Measurements from ENCODE around the gene GALNT18. TPM values are rescaled to one million over a fixed set of nuclear protein-coding genes. Genes with fewer than 3 reads are reported as not detected.

The GALNT18 gene
- total RNA-seq, 1 experiment from 2014 or later, result not detected

DNA sequence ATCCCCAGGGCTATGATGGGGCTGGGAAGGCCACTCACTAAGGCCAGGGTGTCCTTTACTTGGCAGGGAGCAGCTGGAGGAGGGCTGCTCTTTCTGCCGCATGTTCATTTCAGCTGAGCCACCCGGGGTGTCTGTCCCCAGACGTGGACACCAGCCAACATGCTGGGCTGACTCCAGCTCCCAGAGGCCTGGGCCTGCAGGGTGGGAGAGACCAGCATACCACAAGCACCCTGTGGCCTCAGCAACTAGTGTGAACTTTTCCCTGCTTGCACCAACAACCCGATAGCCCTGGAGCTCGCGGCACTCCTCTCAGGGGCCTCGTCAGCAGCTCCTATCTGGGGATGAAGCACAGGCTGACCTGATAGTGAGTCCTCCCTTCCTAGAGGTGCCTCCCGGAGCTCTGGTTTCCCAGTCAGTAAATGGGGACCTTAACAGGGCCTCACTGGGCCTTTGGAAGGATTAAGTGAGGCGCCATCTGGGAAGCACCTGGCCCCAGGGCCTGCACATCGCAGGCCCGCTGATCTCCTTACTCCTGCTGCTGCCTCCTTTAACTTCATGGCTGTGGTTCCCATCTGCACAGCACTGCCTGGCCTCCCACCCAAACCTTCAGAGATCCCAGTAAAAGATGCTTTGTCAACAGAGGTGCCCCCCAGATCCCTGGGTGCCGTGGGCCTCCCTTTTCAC lies 83.4 kb downstream of the GALNT18 start:
- no peak for TF ChIP-seq EZH2 (IDR thresholded peaks at IDR 0.05; ENCODE audit: low read depth)
- TF ChIP-seq, protein P1, sequence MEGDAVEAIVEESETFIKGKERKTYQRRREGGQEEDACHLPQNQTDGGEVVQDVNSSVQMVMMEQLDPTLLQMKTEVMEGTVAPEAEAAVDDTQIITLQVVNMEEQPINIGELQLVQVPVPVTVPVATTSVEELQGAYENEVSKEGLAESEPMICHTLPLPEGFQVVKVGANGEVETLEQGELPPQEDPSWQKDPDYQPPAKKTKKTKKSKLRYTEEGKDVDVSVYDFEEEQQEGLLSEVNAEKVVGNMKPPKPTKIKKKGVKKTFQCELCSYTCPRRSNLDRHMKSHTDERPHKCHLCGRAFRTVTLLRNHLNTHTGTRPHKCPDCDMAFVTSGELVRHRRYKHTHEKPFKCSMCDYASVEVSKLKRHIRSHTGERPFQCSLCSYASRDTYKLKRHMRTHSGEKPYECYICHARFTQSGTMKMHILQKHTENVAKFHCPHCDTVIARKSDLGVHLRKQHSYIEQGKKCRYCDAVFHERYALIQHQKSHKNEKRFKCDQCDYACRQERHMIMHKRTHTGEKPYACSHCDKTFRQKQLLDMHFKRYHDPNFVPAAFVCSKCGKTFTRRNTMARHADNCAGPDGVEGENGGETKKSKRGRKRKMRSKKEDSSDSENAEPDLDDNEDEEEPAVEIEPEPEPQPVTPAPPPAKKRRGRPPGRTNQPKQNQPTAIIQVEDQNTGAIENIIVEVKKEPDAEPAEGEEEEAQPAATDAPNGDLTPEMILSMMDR (conservative IDR thresholded peaks at IDR 0.05), result no peak
- DNase-seq, result no peak
- H3K4me1 ChIP-seq (replicated peaks; ENCODE audit: insufficient read depth), result no peaks in the 10 kb centered on the region
- CTCF ChIA-PET, result no interaction called here
- no peaks in the 10 kb centered on the region for H3F3A ChIP-seq (ENCODE audit: insufficient read depth, low read depth)
- H3K36me3 ChIP-seq (ENCODE audit: low read depth), result no peaks in the 10 kb centered on the region
- no peaks in the 10 kb centered on the region for H4K20me1 ChIP-seq (ENCODE audit: insufficient read depth)
- H3K4me3 ChIP-seq, result no peak overlapping the region
- BruUV-seq (replicated peaks), result no TSS peak
- no peak overlapping the region for H3K4me2 ChIP-seq
- peaks cover 42% of the 10 kb centered on the region for H3K27me3 ChIP-seq (ENCODE audit: insufficient read depth, low read depth)
- intact Hi-C loops (cut with micrococcal nuclease; ENCODE audit: unreplicated experiment), result no loop called here
- H3K9me3 ChIP-seq (ENCODE audit: insufficient read depth, low read depth), result no peaks in the 10 kb centered on the region
- H3K27ac ChIP-seq, result no peak overlapping the region
- no peaks in the 10 kb centered on the region for H3K9me2 ChIP-seq (ENCODE audit: insufficient read depth)
- no peaks in the 10 kb centered on the region for H3K79me2 ChIP-seq (ENCODE audit: low read depth)
- POLR2A ChIA-PET (ENCODE audit: unreplicated experiment), result no interaction called here
- H2AFZ ChIP-seq, result no peak overlapping the region

DNA sequence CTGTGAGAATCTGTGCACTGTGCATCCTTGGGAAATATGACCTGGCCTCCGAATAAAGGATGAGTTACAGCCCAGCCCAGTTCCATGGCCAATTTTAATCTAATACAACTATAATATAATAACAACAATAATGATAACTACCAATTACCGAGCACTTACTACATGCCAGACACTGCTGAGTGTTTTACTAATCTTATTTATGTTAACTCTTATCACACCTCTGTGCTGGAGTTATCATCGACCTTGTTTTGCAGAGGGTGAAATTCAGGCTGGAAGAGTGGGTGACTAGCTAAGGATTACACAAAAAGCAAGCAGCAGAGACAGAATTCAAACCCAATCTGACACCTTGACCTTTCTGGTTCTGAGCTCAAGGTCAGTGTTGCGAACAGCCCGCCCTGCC lies 83.9 kb downstream of the GALNT18 start:
- ChIA-PET CTCF (no interaction called here), POLR2A (ENCODE audit: unreplicated experiment) (no interaction called here)
- peaks cover 40% of the 10 kb centered on the region for H3K27me3 ChIP-seq (ENCODE audit: insufficient read depth, low read depth)
- no TSS peak for BruUV-seq (replicated peaks)
- H3F3A ChIP-seq (ENCODE audit: insufficient read depth, low read depth), result no peaks in the 10 kb centered on the region
- H3K27ac ChIP-seq, result no peak overlapping the region
- H2AFZ ChIP-seq, result no peak overlapping the region
- intact Hi-C loops (cut with micrococcal nuclease; ENCODE audit: unreplicated experiment), result no loop called here
- H3K4me2 ChIP-seq, result no peak overlapping the region
- H3K79me2 ChIP-seq (ENCODE audit: low read depth), result no peaks in the 10 kb centered on the region
- no peaks in the 10 kb centered on the region for H3K36me3 ChIP-seq (ENCODE audit: low read depth)
- H4K20me1 ChIP-seq (ENCODE audit: insufficient read depth), result no peaks in the 10 kb centered on the region
- DNase-seq, result no peak
- H3K9me2 ChIP-seq (ENCODE audit: insufficient read depth), result no peaks in the 10 kb centered on the region
- TF ChIP-seq, protein P1 (conservative IDR thresholded peaks at IDR 0.05), result no peak
- no peak for TF ChIP-seq EZH2 (IDR thresholded peaks at IDR 0.05; ENCODE audit: low read depth)
- H3K4me3 ChIP-seq, result no peak overlapping the region
- H3K9me3 ChIP-seq (ENCODE audit: insufficient read depth, low read depth), result no peaks in the 10 kb centered on the region
- no peaks in the 10 kb centered on the region for H3K4me1 ChIP-seq (replicated peaks; ENCODE audit: insufficient read depth)

DNA sequence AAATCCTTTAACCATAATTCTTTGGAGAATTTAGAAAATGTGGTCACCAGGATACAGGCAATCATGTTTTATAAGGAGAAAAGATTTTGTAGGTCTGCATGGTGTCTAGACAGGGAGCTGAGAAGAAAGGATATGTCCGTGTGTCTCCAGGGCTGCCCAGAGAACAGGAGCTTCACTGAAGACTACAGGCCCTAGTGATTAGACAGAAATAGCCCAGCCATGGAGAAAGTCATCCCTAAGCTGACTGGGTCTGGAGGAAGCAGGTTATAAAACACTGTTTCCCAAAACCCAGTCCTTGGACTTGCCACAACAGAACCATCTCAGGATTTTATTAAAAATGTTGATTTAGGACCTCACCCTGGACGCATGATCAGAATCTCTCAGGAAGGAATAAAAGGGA lies 84.4 kb downstream of the GALNT18 start:
- TF ChIP-seq EZH2 (IDR thresholded peaks at IDR 0.05; ENCODE audit: low read depth), result no peak
- TF ChIP-seq, protein P1 (conservative IDR thresholded peaks at IDR 0.05), result no peak
- Histone ChIP-seq H3K27ac (no peak overlapping the region), H3K4me1 (replicated peaks; ENCODE audit: insufficient read depth) (no peaks in the 10 kb centered on the region), H3K4me2 (no peak overlapping the region), H3K36me3 (ENCODE audit: low read depth) (no peaks in the 10 kb centered on the region), H3K27me3 (ENCODE audit: insufficient read depth, low read depth) (peaks cover 35% of the 10 kb centered on the region), H3F3A (ENCODE audit: insufficient read depth, low read depth) (no peaks in the 10 kb centered on the region), H3K4me3 (no peak overlapping the region), H3K9me3 (ENCODE audit: insufficient read depth, low read depth) (no peaks in the 10 kb centered on the region), H4K20me1 (ENCODE audit: insufficient read depth) (no peaks in the 10 kb centered on the region), H3K79me2 (ENCODE audit: low read depth) (no peaks in the 10 kb centered on the region), H2AFZ (no peak overlapping the region), H3K9me2 (ENCODE audit: insufficient read depth) (no peaks in the 10 kb centered on the region)
- no TSS peak for BruUV-seq (replicated peaks)
- DNase-seq, result no peak
- POLR2A ChIA-PET (ENCODE audit: unreplicated experiment), result no interaction called here
- CTCF ChIA-PET, result no interaction called here
- intact Hi-C loops (cut with micrococcal nuclease; ENCODE audit: unreplicated experiment), result no loop called here
